H1 (cell line): Measurements from ENCODE around the gene GSK3B. TPM values are rescaled to one million over a fixed set of nuclear protein-coding genes. Genes with fewer than 3 reads are reported as not detected.

Experiments
- ASH2L ChIP-seq: fragments of 200-600, 300-600 bp; sonication (generic); IDR thresholded peaks from one replicate; pipeline ENCODE4 v1.7.1; 2017; ENCODE audit warnings: low read length
- BCL11A ChIP-seq, 2 experiments: IDR thresholded peaks; one replicate each; pipeline ENCODE4 v1.6.1; 2011; ENCODE audit warnings: low read depth in 2 of 2, low read length in 2 of 2, mild to moderate bottlenecking in 2 of 2
- CHD1 ChIP-seq: IDR thresholded peaks from 2 replicates; pipeline ENCODE4 v1.6.1; 2012; ENCODE audit warnings: low read depth, low read length, improper control_type of control experiment
- CHD2 ChIP-seq: IDR thresholded peaks from 2 replicates; pipeline ENCODE4 v1.6.1; 2012; ENCODE audit warnings: low read length, improper control_type of control experiment
- CHD7 ChIP-seq: fragments of 300-600 bp; sonication (generic); IDR thresholded peaks from 2 replicates; pipeline ENCODE4 v1.7.1; 2012; ENCODE audit warnings: low read length, moderate library complexity, mild to moderate bottlenecking, inconsistent platforms; ENCODE audit not compliant: insufficient replicate concordance
- HDAC2 ChIP-seq, 2 experiments: fragments of 300-600 bp in 1 of 2; sonication (generic) in 1 of 2; IDR thresholded peaks; 2 replicates each; pipeline ENCODE4 v1.6.1; 2011 to 2012; ENCODE audit warnings: low read depth in 2 of 2, low read length in 2 of 2, mild to moderate bottlenecking in 2 of 2, moderate library complexity in 2 of 2, borderline replicate concordance in 1 of 2, inconsistent platforms in 1 of 2
- KDM5A ChIP-seq: fragments of 200-600 bp; IDR thresholded peaks from 2 replicates; pipeline ENCODE4 v1.7.1; 2012; ENCODE audit warnings: mild to moderate bottlenecking, low read length, inconsistent platforms, mixed read lengths
- MAX ChIP-seq: IDR thresholded peaks from 2 replicates; pipeline ENCODE4 v1.6.1; 2012; ENCODE audit warnings: inconsistent platforms
- POLR2A ChIP-seq, 2 experiments: IDR thresholded peaks; 1 replicate in 1 of 2; 2 replicates in 1 of 2; pipeline ENCODE4 v1.6.1; 2011; ENCODE audit warnings: low read depth in 2 of 2, low read length in 2 of 2, mild to moderate bottlenecking in 2 of 2; ENCODE audit errors: control extremely low read depth in 1 of 2
- TAF1 ChIP-seq: IDR thresholded peaks from 2 replicates; pipeline ENCODE4 v1.6.1; 2011; ENCODE audit warnings: mild to moderate bottlenecking, low read depth, low read length
- USF2 ChIP-seq: IDR thresholded peaks from 2 replicates; pipeline ENCODE4 v1.6.1; 2011; ENCODE audit warnings: low read length, improper control_type of control experiment
- YY1 ChIP-seq: IDR thresholded peaks from 2 replicates; pipeline ENCODE4 v1.6.1; 2011; ENCODE audit warnings: low read depth, mild to moderate bottlenecking, low read length
- polyA plus RNA-seq, 7 experiments: library from polyadenylated mRNA; depleted of rRNA in 3 of 7; stranded (reverse) in 5 of 7; unstranded in 2 of 7; fragments of >200 nt in 5 of 7; fragments of 200-250 nt in 2 of 7; gene quantifications; 1 replicate in 5 of 7; 2 replicates in 1 of 7; 4 replicates in 1 of 7; pipeline versions ENCODE4 v1.2.1 to v1.2.3, GENCODE V29; 2011 to 2013; ENCODE audit warnings: missing spikeins in 2 of 7, mixed read lengths in 2 of 7
- total RNA-seq: library from RNA; stranded (reverse); fragmentation: NEBNext Ultra II Directional; extraction: Animal tissue kit (Norgen Biotek cat#: 25700); gene quantifications from 2 replicates; pipeline ENCODE4 v1.2.1, GENCODE V29; 2021

The GSK3B gene
- total and polyA plus RNA-seq, 2 of the 8 experiments (the other 6 are each of a cell fraction or from before 2014, with no cell fraction given) = 24.2 to 50.7 TPM

- TF ChIP-seq CHD7 (no peak), TAF1 (no peak), HDAC2 (IDR thresholded peaks at IDR 0.05; ENCODE audit: borderline replicate concordance in 1 of 2, low read depth in 2 of 2, low read length in 2 of 2) (no peak), YY1 (no peak), USF2 (no peak), POLR2A (IDR thresholded peaks at IDR 0.05; ENCODE audit: control extremely low read depth in 1 of 2, low read depth in 2 of 2, low read length in 2 of 2) (no peak), CHD1 (no peak), BCL11A (IDR thresholded peaks at IDR 0.05; ENCODE audit: low read depth in 2 of 2, low read length in 2 of 2) (no peak), KDM5A (no peak), ASH2L (no peak), CHD2 (no peak), MAX (no peak)
Measured at GRCh38 chr3:119858957-119859356, 235.3 kb downstream of the GSK3B start (continued).
